ENCODE results near the gene TCP10L. TPM values are rescaled to one million over a fixed set of nuclear protein-coding genes. Genes with fewer than 3 reads are reported as not detected.

The TCP10L gene
- total and polyA plus RNA-seq, 4 donors = 1.1 to 8.0 (median 2.8) TPM

- no peaks in the 10 kb centered on the region for H3K9me3 ChIP-seq (ENCODE audit: control insufficient read depth in 4 of 4, low read length in 3 of 4)
- WGBS = 91% methylated on average over 8 of the region's 8 CpGs
- no peak overlapping the region for H3K27ac ChIP-seq (ENCODE audit: low read depth in 1 of 2, low read length in 2 of 2)
- no peaks in the 10 kb centered on the region for H3K4me1 ChIP-seq (ENCODE audit: control insufficient read depth in 4 of 4, insufficient read depth in 4 of 4, low read length in 3 of 4)
- no peak for DNase-seq (ENCODE audit: low spot score)
- H3K9ac ChIP-seq (ENCODE audit: low read depth in 1 of 2, low read length in 2 of 2) = no peak overlapping the region
- no peak for TF ChIP-seq TAF1 (conservative IDR thresholded peaks at IDR 0.05)
- TF ChIP-seq JUND (IDR thresholded peaks at IDR 0.05) = no peak
- TF ChIP-seq CTCF (IDR thresholded peaks at IDR 0.05; ENCODE audit: low read depth, low read length, missing input control) = no peak
- no peak for TF ChIP-seq HNF4G (IDR thresholded peaks at IDR 0.05)
- TF ChIP-seq REST (IDR thresholded peaks at IDR 0.05) = no peak
- no peak for TF ChIP-seq YY1 (IDR thresholded peaks at IDR 0.05)
- no peak for TF ChIP-seq SP1 (IDR thresholded peaks at IDR 0.05)
- no peak overlapping the region for H3K4me3 ChIP-seq (ENCODE audit: low read depth in 1 of 3, low read length in 3 of 3)
- H3K36me3 ChIP-seq (ENCODE audit: control insufficient read depth in 4 of 4, insufficient read depth in 3 of 4, low read depth in 1 of 4, low read length in 3 of 4) = peaks cover 12 to 52% (median 44%) of the 10 kb centered on the region in 4 donors
- H3K27me3 ChIP-seq (ENCODE audit: control insufficient read depth in 4 of 4, insufficient read depth in 4 of 4, low read length in 3 of 4) = no peaks in the 10 kb centered on the region
These were observed 20.1 kb upstream of the TCP10L start for GRCh38 chr21:32605469-32605868.

GRCh38 chr21:32604464-32604863 is 19.1 kb upstream of the TCP10L start:
- H3K36me3 ChIP-seq (ENCODE audit: control insufficient read depth in 4 of 4, insufficient read depth in 3 of 4, low read depth in 1 of 4, low read length in 3 of 4) = peaks cover 12 to 54% (median 45%) of the 10 kb centered on the region in 4 donors
- no peaks in the 10 kb centered on the region for H3K9me3 ChIP-seq (ENCODE audit: control insufficient read depth in 4 of 4, low read length in 3 of 4)
- peaks cover 0 to 3% (median 2%) of the 10 kb centered on the region in 4 donors for H3K4me1 ChIP-seq (ENCODE audit: control insufficient read depth in 4 of 4, insufficient read depth in 4 of 4, low read length in 3 of 4)
- no peak overlapping the region for H3K9ac ChIP-seq (ENCODE audit: low read depth in 1 of 2, low read length in 2 of 2)
- H3K4me3 ChIP-seq (ENCODE audit: low read depth in 1 of 3, low read length in 3 of 3) = no peak overlapping the region
- TF ChIP-seq SP1 (IDR thresholded peaks at IDR 0.05) (no peak), CTCF (IDR thresholded peaks at IDR 0.05; ENCODE audit: low read depth, low read length, missing input control) (no peak), REST (IDR thresholded peaks at IDR 0.05) (no peak), TAF1 (conservative IDR thresholded peaks at IDR 0.05) (no peak)
- WGBS = 95% methylated on average over 8 of the region's 8 CpGs
- no peak for DNase-seq (ENCODE audit: low spot score)
- H3K27me3 ChIP-seq (ENCODE audit: control insufficient read depth in 4 of 4, insufficient read depth in 4 of 4, low read length in 3 of 4) = no peaks in the 10 kb centered on the region
- no peak overlapping the region for H3K27ac ChIP-seq (ENCODE audit: low read depth in 1 of 2, low read length in 2 of 2)
